GM21423 (cell line): ENCODE measurements around the gene DHRS7B.

Source experiments
- ATAC-seq: cut with Tn5 transposase; IDR thresholded peaks from one replicate; pipeline ENCODE4 v1.9.1; 2021; ENCODE audit warnings: mild to moderate bottlenecking, moderate library complexity; ENCODE audit not compliant: unreplicated experiment

The DHRS7B gene

GRCh38 chr17:21149621-21150020 is 22.9 kb downstream of the DHRS7B start:
- no peak for ATAC-seq

- no peak for ATAC-seq
These were observed 26.0 kb downstream of the DHRS7B start for GRCh38 chr17:21152731-21153130.

- ATAC-seq, result no peak
These were observed 31.0 kb downstream of the DHRS7B start for GRCh38 chr17:21157586-21158370.

GRCh38 chr17:21160401-21160800 is 33.6 kb downstream of the DHRS7B start:
- no peak for ATAC-seq

GRCh38 chr17:21161498-21162393 is 35.0 kb downstream of the DHRS7B start:
- no peak for ATAC-seq

- no peak for ATAC-seq
These were observed 35.6 kb downstream of the DHRS7B start for GRCh38 chr17:21162394-21162775.

- no peak for ATAC-seq
These were observed 36.3 kb downstream of the DHRS7B start for GRCh38 chr17:21163101-21163500.

GRCh38 chr17:21164216-21164615 is 37.5 kb downstream of the DHRS7B start:
- no peak for ATAC-seq

- no peak for ATAC-seq
These were observed 37.9 kb downstream of the DHRS7B start for GRCh38 chr17:21164620-21165019.

GRCh38 chr17:21165922-21166594 is 39.3 kb downstream of the DHRS7B start:
- no peak for ATAC-seq

GRCh38 chr17:21166595-21167210 is 39.9 kb downstream of the DHRS7B start:
- no peak for ATAC-seq

- no peak for ATAC-seq
These were observed 40.5 kb downstream of the DHRS7B start for GRCh38 chr17:21167303-21167702.

GRCh38 chr17:21168555-21168865 is 41.7 kb downstream of the DHRS7B start:
- no peak for ATAC-seq

- no peak for ATAC-seq
These were observed 42.7 kb downstream of the DHRS7B start for GRCh38 chr17:21169496-21169895.

- ATAC-seq, result no peak
These were observed 44.0 kb downstream of the DHRS7B start for GRCh38 chr17:21170809-21171208.

GRCh38 chr17:21171309-21171922 is 44.7 kb downstream of the DHRS7B start:
- peak; percentile 78 for ATAC-seq

- no peak for ATAC-seq
These were observed 45.3 kb downstream of the DHRS7B start for GRCh38 chr17:21171970-21172510.

GRCh38 chr17:21172846-21173245 is 46.1 kb downstream of the DHRS7B start:
- ATAC-seq, result no peak

- ATAC-seq, result no peak
These were observed 46.8 kb downstream of the DHRS7B start for GRCh38 chr17:21173543-21173942.

- ATAC-seq, result no peak
These were observed 47.4 kb downstream of the DHRS7B start for GRCh38 chr17:21174186-21174585.
